Suppressor macrophage treated with lipopolysaccharide for 1 hour (primary cell): ENCODE data around the gene APBB2.
A peak's percentile ranks its signal among the peaks of the same experiment; 100 is the strongest.

Experiments used
- DNase-seq, 3 donors: peaks; one replicate each; pipeline ENCODE4 v3.0.0-alpha.2; 2020 to 2022

APBB2 gene

GRCh38 chr4:41215155-41215554, 813 bp upstream of the APBB2 start:
- no peak for DNase-seq

GRCh38 chr4:41214825-41215146, 444 bp upstream of the APBB2 start:
- DNase-seq: no peak

- no peak for DNase-seq
These were observed 662 bp downstream of the APBB2 start for GRCh38 chr4:41213625-41214135.

GRCh38 chr4:41212616-41213203, 1.6 kb downstream of the APBB2 start:
- DNase-seq: peak; percentile 26 to 52 (median 51)

GRCh38 chr4:41211951-41212615, 2.3 kb downstream of the APBB2 start:
- DNase-seq: no peak

GRCh38 chr4:41209901-41210300, 4.4 kb downstream of the APBB2 start:
- no peak for DNase-seq

GRCh38 chr4:41209187-41209586, 5.2 kb downstream of the APBB2 start:
- DNase-seq: no peak

- DNase-seq: peak in 2 of 3 donors; percentile 48 to 51
These were observed 7.0 kb downstream of the APBB2 start for GRCh38 chr4:41207291-41207831.

GRCh38 chr4:41205854-41206460, 8.4 kb downstream of the APBB2 start:
- peak in 1 of 3 donors; percentile 25 for DNase-seq

- DNase-seq: peak; percentile 36 to 62 (median 52)
These were observed 9.2 kb downstream of the APBB2 start for GRCh38 chr4:41205130-41205529.

- no peak for DNase-seq
These were observed 9.9 kb downstream of the APBB2 start for GRCh38 chr4:41204400-41204978.

- no peak for DNase-seq
These were observed 10.5 kb downstream of the APBB2 start for GRCh38 chr4:41203841-41204240.

- peak in 2 of 3 donors; percentile 43 to 49 for DNase-seq
These were observed 11.3 kb downstream of the APBB2 start for GRCh38 chr4:41202820-41203568.

GRCh38 chr4:41202356-41202755, 12.0 kb downstream of the APBB2 start:
- no peak for DNase-seq

- DNase-seq: no peak
These were observed 13.8 kb downstream of the APBB2 start for GRCh38 chr4:41200486-41201017.

- peak in 2 of 3 donors; percentile 43 to 48 for DNase-seq
These were observed 14.6 kb downstream of the APBB2 start for GRCh38 chr4:41199788-41200187.

GRCh38 chr4:41197996-41198395, 16.3 kb downstream of the APBB2 start:
- DNase-seq: no peak

- DNase-seq: no peak
These were observed 16.8 kb downstream of the APBB2 start for GRCh38 chr4:41197495-41197894.

GRCh38 chr4:41196633-41197332, 17.6 kb downstream of the APBB2 start:
- no peak for DNase-seq

- DNase-seq: no peak
These were observed 22.2 kb downstream of the APBB2 start for GRCh38 chr4:41192136-41192535.

- DNase-seq: no peak
These were observed 24.7 kb downstream of the APBB2 start for GRCh38 chr4:41189666-41190065.

- no peak for DNase-seq
These were observed 25.3 kb downstream of the APBB2 start for GRCh38 chr4:41189076-41189475.
